Tibial nerve (tissue), 4 donors: Measurements from ENCODE around the gene SUCO. TPM values are rescaled to one million over a fixed set of nuclear protein-coding genes. Genes with fewer than 3 reads are reported as not detected.

Source experiments
- DNase-seq, 2 donors: peaks; one replicate each; pipeline ENCODE4 v3.0.0-alpha.2; 2019; ENCODE audit warnings: low spot score in 2 of 2
- H3K27ac ChIP-seq, 4 donors: fragments of 200-600 bp; sonication (generic) in 3 of 4; one replicate each; pipeline ENCODE4 v1.5.1; 2017 to 2019; ENCODE audit warnings: mild to moderate bottlenecking in 1 of 4
- H3K27me3 ChIP-seq, 2 donors: fragments of 200-600 bp; sonication (generic) in 1 of 2; one replicate each; pipeline versions ENCODE4 v1.5.1 to v1.6.0; 2017 to 2019
- H3K36me3 ChIP-seq, 3 donors: fragments of 200-600 bp; sonication (generic); one replicate each; pipeline ENCODE4 v1.5.1; 2018 to 2019
- H3K4me1 ChIP-seq, 4 donors: fragments of 200-600 bp; sonication (generic) in 3 of 4; one replicate each; pipeline ENCODE4 v1.5.1; 2017 to 2019
- H3K4me3 ChIP-seq, 4 donors: fragments of 200-600 bp; sonication (generic) in 3 of 4; one replicate each; pipeline ENCODE4 v1.5.1; 2017 to 2019; ENCODE audit warnings: mild to moderate bottlenecking in 1 of 4, moderate library complexity in 1 of 4
- H3K9me3 ChIP-seq, 4 donors: fragments of 200-600 bp; sonication (generic) in 3 of 4; one replicate each; pipeline ENCODE4 v1.5.1; 2017 to 2019
- CTCF ChIP-seq, 5 experiments: fragments of 200-600 bp in 3 of 5; fragments of 450-650 bp in 2 of 5; sonication (generic) in 3 of 5; IDR thresholded peaks; one replicate each; pipeline ENCODE4 v1.5.1; 2016 to 2019; ENCODE audit warnings: antibody characterized with exemption in 5 of 5, mild to moderate bottlenecking in 3 of 5, moderate library complexity in 2 of 5
- EP300 ChIP-seq, 2 donors: sonication (generic); formaldehyde crosslinking; IDR thresholded peaks; one replicate each; pipeline ENCODE4 v1.6.1; 2017; ENCODE audit warnings: antibody characterized with exemption in 2 of 2, mild to moderate bottlenecking in 1 of 2
- POLR2A ChIP-seq, 2 donors: fragments of 450-650 bp; IDR thresholded peaks; one replicate each; pipeline ENCODE4 v1.6.1; 2017; ENCODE audit warnings: antibody characterized with exemption in 2 of 2, mild to moderate bottlenecking in 2 of 2, moderate library complexity in 2 of 2
- WGBS, 2 donors: methylation state at CpG; one replicate each; pipeline ENCODE4 v1.1.5; 2018; 5-methylcytosine and 5-hydroxymethylcytosine counted together
- small RNA-seq: library from RNA; depleted of rRNA; stranded (forward); fragments of <200 nt; gene quantifications from one replicate; pipeline ENCODE3, GENCODE V24; 2016
- total RNA-seq, 4 donors: library from RNA; depleted of rRNA; stranded (reverse); fragments of >200 nt; gene quantifications; one replicate each; pipeline ENCODE4 v1.1.0, GENCODE V29; 2016

The SUCO gene
- total RNA-seq, 4 donors from 2014 or later = 33.6 to 48.6 (median 42.1) TPM

- no peak overlapping the region for H3K27ac ChIP-seq
- no peaks in the 10 kb centered on the region for H3K4me1 ChIP-seq
- TF ChIP-seq EP300 (IDR thresholded peaks at IDR 0.05) = no peak
- no peak for TF ChIP-seq POLR2A (IDR thresholded peaks at IDR 0.05)
- no peak for TF ChIP-seq CTCF (IDR thresholded peaks at IDR 0.05)
- no peaks in the 10 kb centered on the region for H3K36me3 ChIP-seq
- H3K9me3 ChIP-seq = no peaks in the 10 kb centered on the region
- H3K27me3 ChIP-seq = no peaks in the 10 kb centered on the region
- no peak for DNase-seq
- 75 to 77% methylated on average over 3 of the region's 3 CpGs for WGBS, 2 donors
- no peak overlapping the region for H3K4me3 ChIP-seq
Measured at GRCh38 chr1:172661107-172661506, 128.2 kb downstream of the SUCO start.

Small RNAs within 50 kb of the gene (small RNA-seq; reads per million reads assigned to genes)
- gene RNU6-693P = not detected

Other genes starting within 250 kb of the SUCO start
- gene C1orf105, start 112.5 kb upstream of the SUCO start, total RNA-seq = not detected
- 10 to 100 TPM; 13.5 to 25.5 (median 18.8) TPM for gene PIGC, start 89.1 kb upstream of the SUCO start, total RNA-seq
- not detected for gene FASLG, start 126.0 kb downstream of the SUCO start, total RNA-seq